Activated CD8-positive, alpha-beta T cell treated with anti-CD3 and anti-CD28 coated beads for 36 hours (primary cell): ENCODE data around the gene POTEB2. TPM values are rescaled to one million over a fixed set of nuclear protein-coding genes. Genes with fewer than 3 reads are reported as not detected.
"Not testable (repeated sequence)": the region's sequence is repeated elsewhere in the genome, so short reads cannot be mapped to it uniquely, and the experiment has no call there.

Experiments
- ATAC-seq: fragments of 200-7000 bp; cut with Tn5 transposase; one replicate; pipeline ENCODE4 v1.10.0; 2021; ENCODE audit warnings: mild to moderate bottlenecking, moderate library complexity
- CTCF ChIA-PET: fragments of 350-600 bp; sonication (Branson Sonifier 250); formaldehyde crosslinking; loops from one replicate; lab custom pipeline; 2021; ENCODE audit warnings: antibody characterized with exemption; lab: Charles Lee
- POLR2A ChIA-PET: fragments of 350-600 bp; sonication (Branson Sonifier 250); formaldehyde crosslinking; loops from one replicate; lab custom pipeline; 2021; ENCODE audit warnings: antibody characterized with exemption; lab: Charles Lee
- DNase-seq: peaks from one replicate; pipeline ENCODE4 v3.0.0-alpha.2; 2020
- H3K27ac Mint-ChIP-seq: one replicate; pipeline ENCODE4 v1.8.0; 2021; ENCODE audit warnings: mild to moderate bottlenecking, mixed read lengths
- H3K27me3 Mint-ChIP-seq: one replicate; pipeline ENCODE4 v1.8.0; 2021; ENCODE audit warnings: mixed read lengths
- H3K36me3 Mint-ChIP-seq: one replicate; pipeline ENCODE4 v1.8.0; 2021; ENCODE audit warnings: low read depth, mixed read lengths
- H3K4me1 Mint-ChIP-seq: one replicate; pipeline ENCODE4 v1.8.0; 2021; ENCODE audit warnings: low read depth, mixed read lengths
- H3K4me3 Mint-ChIP-seq: one replicate; pipeline ENCODE4 v1.8.0; 2021; ENCODE audit warnings: mild to moderate bottlenecking, moderate library complexity, mixed read lengths
- H3K9me3 Mint-ChIP-seq: one replicate; pipeline ENCODE4 v1.8.0; 2021; ENCODE audit warnings: mixed read lengths
- intact Hi-C: fragments of 100-400 bp; cut with micrococcal nuclease; formaldehyde crosslinking; loops from one replicate; pipeline ENCODE4 v1.10.0; 2022
- microRNA-seq: library from miRNA; unstranded; fragments of <30 nt; microRNA quantifications from one replicate; pipeline ENCODE4 v1.2.0, GENCODE V29; 2022; ENCODE audit warnings: borderline microRNAs expressed, borderline replicate concordance
- total RNA-seq, 2 experiments: library from RNA; stranded (reverse); gene quantifications; one replicate each; pipeline ENCODE4 v1.2.3, GENCODE V29; 2021

The POTEB2 gene
- total RNA-seq = not detected

GRCh38 chr15:20866214-20866613 is at the start of gene POTEB2:
POTEB2 (minus strand) TSS chr15:20866314; CDS start chr15:20866281, 33 bp downstream.
- POLR2A ChIA-PET, H3K4me3 Mint-ChIP-seq, H3K27me3 Mint-ChIP-seq: not testable (repeated sequence)

GRCh38 chr15:20879916-20880315 is 13.8 kb upstream of the POTEB2 start:
- ATAC-seq, H3K4me3 Mint-ChIP-seq, CTCF ChIA-PET, intact Hi-C loops, H3K27ac Mint-ChIP-seq, H3K4me1 Mint-ChIP-seq, H3K36me3 Mint-ChIP-seq, H3K27me3 Mint-ChIP-seq, H3K9me3 Mint-ChIP-seq, DNase-seq, POLR2A ChIA-PET: not testable (repeated sequence)

More at GRCh38 chr15:20866214-20866613, at the start of gene POTEB2:
- H3K4me1 Mint-ChIP-seq, H3K9me3 Mint-ChIP-seq, H3K27ac Mint-ChIP-seq, CTCF ChIA-PET, ATAC-seq, H3K36me3 Mint-ChIP-seq, DNase-seq, intact Hi-C loops: not testable (repeated sequence)

GRCh38 chr15:20878464-20878863 is 12.3 kb upstream of the POTEB2 start:
- CTCF ChIA-PET, intact Hi-C loops, ATAC-seq: not testable (repeated sequence)

GRCh38 chr15:20877819-20878218 is 11.7 kb upstream of the POTEB2 start:
- H3K9me3 Mint-ChIP-seq, CTCF ChIA-PET, ATAC-seq, H3K27me3 Mint-ChIP-seq, H3K36me3 Mint-ChIP-seq, H3K27ac Mint-ChIP-seq, intact Hi-C loops, H3K4me1 Mint-ChIP-seq, H3K4me3 Mint-ChIP-seq, DNase-seq, POLR2A ChIA-PET: not testable (repeated sequence)

More at GRCh38 chr15:20878464-20878863, 12.3 kb upstream of the POTEB2 start:
- H3K9me3 Mint-ChIP-seq, H3K4me1 Mint-ChIP-seq, H3K27ac Mint-ChIP-seq, H3K4me3 Mint-ChIP-seq, H3K27me3 Mint-ChIP-seq, POLR2A ChIA-PET, DNase-seq, H3K36me3 Mint-ChIP-seq: not testable (repeated sequence)

Small RNA genes lying within 50 kb of the gene (microRNA-seq; reads per million reads assigned to microRNA genes)
- gene MIR3118-2 = not detected
